HUDEP-2 (cell line): Measurements from ENCODE around the gene HINT2.

Experiments
- DNase-seq, 76 experiments: peaks; one replicate each; lab custom pipeline; 2025; ENCODE audit not compliant: unreplicated experiment in 76 of 76; lab: John Stamatoyannopoulos, UW

Gene HINT2

DNA sequence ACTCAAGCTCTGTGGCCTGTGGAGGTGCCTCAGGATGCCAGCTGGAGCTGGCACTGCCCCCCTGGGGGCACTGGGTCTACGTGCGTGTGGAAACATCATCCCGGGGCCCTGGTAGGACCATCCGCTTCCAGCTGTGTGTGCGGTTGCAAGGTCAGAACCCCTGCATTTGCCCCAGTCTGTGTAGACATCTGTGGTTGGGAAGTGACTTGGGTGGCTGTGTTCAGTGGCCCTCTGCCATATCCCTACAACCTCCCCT, 26.7 kb upstream of the HINT2 start:
- DNase-seq = no peak

DNA sequence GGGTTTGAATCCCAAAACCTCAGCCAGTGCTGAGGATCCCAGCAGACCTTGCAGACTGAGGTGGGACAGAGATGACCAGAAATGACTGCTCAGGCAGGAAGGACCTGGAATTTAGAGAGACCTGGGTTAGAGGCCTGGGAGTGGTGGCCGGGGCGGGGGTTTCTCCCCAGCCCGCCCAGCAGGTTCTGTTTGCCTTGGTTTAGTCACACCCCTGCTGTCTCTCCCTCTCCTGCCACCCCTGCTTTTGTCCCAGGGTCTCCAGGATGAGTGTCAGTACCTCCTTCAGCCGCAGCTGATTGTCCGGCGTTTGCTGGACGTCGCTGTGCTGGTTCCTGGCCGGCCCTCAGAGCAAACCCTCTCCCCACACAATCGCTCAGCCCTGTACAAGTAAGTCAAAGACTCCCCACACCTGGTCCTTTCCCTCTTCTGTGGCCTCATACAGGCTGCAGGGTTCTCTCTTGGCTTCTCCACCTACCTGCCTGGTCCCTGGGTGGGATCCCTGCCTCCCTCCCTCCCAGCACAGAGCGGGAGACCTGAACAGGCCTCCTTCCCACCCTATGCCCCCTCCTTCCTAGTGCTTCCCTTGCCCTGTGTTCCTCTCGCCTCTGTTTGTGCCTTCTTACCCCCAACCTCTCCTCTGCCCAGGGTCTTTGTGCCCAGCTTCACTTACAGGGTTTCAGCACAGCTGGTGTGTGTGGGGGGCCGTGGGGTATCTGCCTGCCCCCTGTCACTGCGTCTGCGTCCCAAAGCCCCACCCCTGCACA, 26.2 kb upstream of the HINT2 start:
- no peak for DNase-seq

DNA sequence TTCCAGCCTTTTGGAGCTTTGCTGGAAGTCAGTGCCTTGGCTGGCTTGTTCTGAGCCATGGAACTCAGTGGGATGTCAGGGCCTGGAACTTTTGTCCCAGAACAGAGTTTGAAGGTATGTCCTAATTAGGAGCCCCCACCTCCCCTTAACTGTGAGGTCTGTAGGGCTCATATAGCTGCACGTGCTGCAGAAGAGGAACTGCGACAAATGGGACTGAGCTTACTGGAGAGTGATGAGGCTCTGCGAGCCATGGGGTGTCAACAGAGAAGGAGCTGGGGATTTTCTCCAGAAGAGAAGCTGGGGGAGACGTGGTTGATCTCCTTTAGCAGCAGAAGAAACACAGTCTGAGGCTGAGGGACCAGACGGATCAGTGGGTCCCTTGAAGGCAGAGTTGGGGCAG, 25.1 kb upstream of the HINT2 start:
- no peak for DNase-seq

DNA sequence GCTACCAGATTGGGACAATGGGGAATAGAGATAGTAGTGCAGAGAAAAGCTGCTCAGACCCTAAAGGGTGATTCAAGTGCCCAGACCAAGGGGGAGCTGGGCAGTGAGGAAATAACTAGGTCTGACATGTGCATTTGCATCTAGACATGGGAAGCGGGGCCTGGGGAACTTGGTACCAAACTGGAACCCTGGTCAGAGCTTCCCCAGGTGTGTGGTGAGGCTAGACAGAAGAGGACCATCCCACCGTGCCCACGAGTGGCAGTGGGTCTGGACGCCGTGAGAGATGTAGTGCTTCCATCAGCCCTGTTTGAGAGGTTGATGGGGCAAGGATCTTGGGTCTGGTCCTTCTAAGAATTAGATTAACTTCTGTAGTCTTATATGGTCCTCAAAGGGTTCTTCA, 21.8 kb upstream of the HINT2 start:
- DNase-seq = no peak

DNA sequence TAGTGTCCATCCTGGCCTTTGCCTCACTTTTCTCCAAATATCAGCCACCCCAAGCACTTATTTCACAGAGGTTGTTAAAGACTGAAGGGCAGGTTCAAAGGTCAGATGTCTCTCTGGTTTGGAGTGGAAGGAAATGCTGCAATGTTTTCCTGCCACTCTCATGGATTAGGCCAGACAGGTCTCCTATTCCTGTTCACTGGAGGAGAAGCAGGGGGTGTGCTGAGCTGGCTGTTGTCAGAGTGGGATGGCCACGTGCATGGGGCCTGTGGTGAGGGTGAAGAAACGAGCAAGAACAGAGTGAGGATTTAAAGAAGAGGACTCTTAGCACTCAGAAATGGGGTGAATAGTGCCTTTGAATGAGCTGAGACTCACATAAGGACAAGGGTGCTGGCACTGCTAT, 20.9 kb upstream of the HINT2 start:
- no peak for DNase-seq

DNA sequence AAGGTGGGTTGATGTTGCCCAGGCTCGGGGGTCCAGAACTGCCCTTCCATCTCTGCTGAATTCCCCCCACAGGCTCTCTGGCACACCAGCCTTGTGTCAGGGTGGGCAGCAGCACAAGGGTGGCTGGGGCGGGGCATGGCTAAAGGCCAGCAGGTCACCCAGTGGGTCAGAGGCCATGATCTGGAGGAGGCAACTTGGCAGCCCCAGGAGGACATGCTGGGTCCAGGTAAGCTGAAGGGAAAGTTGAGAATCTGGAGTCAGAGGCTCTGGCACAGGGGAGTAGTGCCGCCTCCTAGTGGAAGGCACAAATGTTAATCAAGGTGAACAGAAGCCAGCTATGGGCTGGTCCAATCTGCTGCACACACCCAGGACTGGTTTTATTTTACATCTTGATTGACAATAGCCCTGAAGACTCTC, 20.4 kb upstream of the HINT2 start:
- peak in 26 of 76 experiments; percentile 4 to 45 (median 15) for DNase-seq

DNA sequence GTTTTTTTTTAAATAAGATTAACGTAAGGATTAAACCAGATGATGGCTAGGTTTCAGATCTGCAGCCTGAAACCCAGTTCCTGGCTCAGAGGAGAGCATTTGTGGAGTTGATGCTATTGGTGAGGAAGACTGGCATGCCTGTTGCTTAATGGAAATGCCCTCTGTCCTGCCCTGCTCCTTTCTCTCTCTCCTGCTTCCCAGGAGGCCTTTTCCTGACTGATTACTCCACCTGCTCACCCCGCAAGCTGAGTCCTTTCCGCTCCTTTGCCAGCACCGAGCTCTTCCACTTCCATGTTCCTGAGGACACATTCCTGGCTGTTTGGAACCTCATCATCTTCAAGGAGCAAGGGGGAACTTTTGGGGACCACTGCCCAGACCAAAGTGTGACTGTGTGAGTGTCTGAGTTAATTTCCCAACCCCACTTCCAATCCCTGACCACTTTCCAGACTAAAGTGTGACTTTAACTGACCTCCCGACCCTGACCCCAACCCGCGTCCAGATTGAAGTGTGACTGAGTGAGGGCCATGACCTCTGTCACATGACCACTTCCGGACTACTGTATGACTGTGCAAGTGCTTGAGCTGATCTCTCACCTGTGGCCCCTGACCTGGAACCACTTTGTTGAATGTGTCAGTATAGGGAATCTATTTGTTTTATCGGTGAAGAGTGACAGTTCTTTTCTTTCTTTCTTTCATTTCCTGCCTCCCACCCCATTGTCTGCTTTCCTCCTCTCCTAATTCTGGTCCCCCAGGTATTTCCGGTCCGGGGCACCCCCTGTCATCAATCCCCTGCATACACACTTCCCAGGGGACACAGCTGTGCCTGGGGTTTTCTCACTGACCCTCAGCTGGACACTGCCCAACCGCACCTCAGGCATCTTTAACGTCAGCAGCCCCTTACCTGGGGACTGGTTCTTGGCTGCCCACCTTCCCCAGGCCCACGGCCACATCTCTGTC, 19.7 kb upstream of the HINT2 start:
- DNase-seq = no peak

DNA sequence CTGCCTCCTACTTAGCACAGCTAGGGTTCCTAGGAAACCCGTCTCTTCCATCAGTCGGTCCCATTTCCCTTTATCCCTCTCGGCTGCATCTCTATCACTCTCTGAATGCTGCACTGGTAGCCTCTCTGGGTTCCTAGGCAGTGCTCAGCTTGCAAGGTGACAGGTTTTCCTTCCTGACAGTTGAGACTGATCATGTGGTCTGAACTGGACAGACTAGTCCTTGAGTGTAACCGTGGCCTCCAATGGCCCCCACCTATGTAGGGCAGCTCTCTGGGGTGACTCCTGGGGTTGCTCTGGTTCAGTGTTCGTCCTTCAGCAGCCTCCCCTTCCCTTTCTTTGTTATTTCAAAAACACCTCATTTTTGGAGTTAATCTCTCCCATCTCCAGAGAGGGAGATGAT, 18.0 kb upstream of the HINT2 start:
- no peak for DNase-seq

DNA sequence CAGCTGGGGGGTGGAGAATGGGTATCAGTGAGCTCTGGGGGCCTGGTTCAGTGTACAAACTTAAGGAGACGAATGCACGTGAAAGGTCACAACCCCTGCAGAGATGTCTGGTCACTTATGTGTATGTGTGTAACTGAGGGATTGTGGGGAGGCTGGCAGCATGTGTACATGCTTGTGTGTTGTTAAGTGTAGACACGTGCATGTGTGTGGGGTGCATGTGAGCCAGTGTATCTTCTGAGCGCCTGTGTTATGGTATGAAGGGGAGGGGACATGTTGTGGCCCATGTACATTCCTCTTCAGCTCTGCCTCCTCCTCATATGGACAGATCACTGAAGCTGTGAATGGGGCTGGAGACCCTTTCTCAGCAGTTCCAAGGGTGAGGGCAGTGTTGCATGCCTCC, 16.2 kb upstream of the HINT2 start:
- no peak for DNase-seq

DNA sequence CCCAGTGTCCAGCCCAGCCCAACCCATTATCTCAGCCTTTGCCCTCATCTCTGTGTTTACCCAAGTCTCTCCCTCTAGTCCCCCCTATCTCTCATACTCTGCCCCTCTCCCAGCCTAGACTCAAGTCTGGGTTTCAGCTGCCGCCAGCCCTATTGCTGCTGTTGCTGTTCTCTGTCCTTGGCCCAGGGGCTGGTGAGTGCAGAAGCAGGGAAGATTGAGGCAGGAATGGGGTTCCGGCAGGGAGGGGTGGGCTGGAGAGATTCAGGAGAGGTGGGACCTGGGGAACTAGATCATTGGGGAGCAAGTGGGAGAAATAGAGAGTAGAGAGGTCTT, 14.9 kb upstream of the HINT2 start:
- DNase-seq = no peak

DNA sequence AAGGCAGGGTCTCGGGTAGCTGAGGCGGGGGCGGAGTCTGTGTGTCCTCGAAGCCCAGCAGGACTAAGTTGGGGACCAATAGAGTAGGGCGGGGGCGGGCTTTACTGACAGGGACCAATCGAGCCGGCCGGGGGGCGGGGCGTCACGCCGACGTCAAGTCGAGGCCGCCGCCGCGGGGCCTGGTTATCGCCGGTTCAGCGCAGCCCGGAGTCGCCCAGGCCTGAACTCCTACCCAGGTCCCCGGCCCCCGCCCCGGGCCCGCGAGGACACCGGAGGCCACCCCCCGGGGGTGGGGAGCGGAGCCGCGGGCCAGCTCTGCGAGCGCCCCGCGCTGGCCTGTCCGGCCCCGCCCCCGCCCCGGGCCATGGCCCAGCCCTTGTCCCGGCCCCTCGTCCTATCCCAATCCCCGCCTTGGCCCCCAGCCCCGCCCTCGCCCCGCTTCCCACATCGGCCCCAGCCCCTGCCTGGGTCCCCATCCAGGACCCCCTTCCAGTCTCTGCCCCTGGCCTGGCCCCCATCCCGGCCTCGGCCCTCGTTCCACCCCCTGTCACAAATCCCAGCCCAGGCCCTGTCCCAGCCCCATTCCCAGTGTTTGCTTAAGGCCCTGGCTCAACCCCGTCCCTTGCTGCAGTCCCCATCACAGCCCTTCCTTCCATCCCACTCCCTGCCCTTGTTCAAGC, 14.4 kb upstream of the HINT2 start, which contains the start of gene TMEM8B:
Gene TMEM8B (plus strand): TSS at position 145 of the 680 bp plus-strand sequence. CDS start 220 bp downstream, at position 365.
- DNase-seq = peak in 75 of 76 experiments; percentile 11 to 95 (median 80)

DNA sequence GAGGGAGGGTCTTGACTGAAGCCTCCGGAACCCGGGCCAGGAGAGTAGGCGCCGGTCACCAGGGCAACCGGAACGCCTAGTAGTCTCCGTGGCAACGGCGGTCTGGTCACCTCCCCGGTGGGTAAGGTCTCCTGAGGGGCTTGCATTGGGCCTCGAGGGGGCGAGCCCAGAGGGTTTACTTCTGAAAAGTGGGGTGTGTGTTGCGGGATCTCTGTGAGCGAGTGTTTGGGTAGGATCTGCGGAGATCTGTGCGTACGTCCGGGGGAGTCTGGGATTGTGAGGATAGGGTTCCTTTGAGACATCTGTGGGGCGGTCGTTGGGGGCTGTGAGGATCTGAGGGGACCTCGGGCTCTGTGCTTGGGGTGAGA, 13.9 kb upstream of the HINT2 start, which contains the start of gene FAM221B:
Gene FAM221B (minus strand): TSS at position 17 of the 368 bp plus-strand sequence. CDS start 2,571 bp downstream, outside the sequence.
- DNase-seq = no peak

DNA sequence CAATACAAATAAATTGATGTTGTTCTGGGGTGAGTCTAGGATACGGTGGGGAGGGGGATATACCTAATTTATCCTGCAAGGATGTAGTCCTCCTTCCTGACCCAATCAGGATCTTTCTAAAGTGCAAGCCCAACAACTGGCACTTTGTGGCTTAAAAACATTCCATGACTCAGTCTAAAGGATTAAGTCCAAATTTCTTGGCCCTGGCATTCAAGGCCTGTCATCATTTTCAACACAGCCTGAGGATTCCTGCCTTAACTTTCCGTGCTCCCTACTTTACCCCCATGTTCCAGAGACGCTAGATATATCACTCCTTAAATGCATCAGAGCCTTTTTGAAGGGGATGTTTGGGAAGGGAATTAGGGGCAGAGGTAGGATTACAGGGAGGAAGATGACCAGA, 12.6 kb upstream of the HINT2 start:
- no peak for DNase-seq

DNA sequence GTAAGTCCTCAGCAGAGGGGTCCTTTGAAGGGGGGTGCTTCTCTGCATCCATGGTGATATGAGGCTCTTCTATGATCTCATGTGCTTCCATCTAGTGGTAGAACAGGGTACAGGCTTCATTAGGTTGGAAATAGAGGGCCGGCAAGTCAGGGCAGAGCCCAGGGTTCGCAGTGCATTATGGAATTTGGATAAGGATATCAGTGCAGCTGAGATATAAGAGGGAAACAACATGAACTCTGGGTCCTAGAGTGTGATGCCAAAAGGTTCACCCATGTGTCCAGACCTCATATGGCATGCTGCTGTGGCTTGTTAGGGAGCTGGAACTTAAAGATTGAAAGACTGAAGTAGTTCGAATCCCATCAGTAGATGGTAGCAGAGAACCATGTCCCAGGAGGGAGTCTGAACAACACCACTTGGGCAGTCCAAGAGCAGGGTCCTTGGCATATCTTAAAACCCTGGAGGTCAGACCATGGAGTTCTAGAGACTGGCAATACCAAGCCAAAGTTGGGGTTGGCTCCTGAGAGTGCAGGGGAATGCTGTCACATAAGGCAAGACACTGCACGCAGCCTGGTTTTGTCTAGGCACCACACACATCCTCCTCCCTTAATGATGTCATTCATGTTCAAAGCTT, 11.3 kb upstream of the HINT2 start:
- DNase-seq = peak in 39 of 76 experiments; percentile 3 to 70 (median 28)

DNA sequence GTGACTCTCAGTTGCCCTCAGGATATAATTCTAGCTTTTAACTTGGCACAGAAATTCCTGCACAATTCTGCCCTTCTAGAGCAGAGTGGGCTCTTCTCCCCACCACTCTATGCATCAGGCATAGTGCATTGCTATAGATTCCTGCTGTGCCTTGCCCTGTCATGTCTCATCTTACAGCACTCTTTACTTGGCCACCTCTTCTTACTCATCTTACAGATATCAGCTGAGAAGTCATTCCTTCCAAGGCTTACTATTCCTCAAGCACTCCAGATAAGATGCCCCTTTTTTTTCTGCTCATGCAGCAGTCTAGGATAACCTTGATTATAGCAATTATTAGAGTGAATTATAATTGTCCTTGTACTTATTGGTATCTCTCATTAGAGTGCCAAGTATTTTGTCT, 8.1 kb upstream of the HINT2 start:
- no peak for DNase-seq

DNA sequence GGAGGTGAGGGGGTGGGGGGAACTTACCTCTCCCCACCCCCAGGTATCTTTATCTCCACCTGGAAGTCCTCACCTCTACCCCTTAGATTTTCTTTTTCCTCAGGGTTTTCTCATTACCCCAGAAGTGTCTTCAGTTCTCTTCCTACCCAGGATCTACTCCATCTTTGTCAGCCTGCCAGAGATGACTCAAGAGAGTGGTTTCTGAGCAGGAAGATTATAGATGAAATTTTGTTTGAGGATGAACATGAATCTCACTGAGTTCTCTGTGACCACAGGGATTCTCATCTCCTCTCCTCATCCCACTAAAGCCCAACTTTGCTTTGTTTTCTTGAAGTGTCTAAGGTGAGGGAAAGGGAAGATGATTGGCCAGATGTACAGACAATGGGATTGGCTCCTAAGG, 5.2 kb upstream of the HINT2 start:
- peak in 5 of 76 experiments; percentile 7 to 19 (median 9) for DNase-seq

DNA sequence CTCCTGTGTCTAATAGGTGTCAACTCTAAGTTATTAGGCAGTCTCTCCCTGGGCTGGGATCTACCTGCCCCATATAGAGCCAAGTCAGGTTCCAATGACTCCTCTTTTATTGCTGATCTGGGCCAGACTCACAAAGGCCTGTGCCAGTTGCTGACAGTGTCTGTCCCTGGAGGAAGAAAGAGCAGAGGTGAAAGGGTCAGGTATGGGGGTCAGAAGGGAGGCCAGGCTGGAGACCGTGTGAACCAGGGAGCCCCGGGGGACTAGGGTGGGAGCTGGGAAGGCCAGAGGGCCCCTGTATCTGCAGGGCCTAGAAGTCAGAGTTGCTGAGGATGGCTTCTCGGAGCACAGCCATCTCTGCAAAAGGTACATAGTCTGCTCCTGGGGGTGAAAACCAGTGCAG, 3.5 kb upstream of the HINT2 start:
- no peak for DNase-seq

DNA sequence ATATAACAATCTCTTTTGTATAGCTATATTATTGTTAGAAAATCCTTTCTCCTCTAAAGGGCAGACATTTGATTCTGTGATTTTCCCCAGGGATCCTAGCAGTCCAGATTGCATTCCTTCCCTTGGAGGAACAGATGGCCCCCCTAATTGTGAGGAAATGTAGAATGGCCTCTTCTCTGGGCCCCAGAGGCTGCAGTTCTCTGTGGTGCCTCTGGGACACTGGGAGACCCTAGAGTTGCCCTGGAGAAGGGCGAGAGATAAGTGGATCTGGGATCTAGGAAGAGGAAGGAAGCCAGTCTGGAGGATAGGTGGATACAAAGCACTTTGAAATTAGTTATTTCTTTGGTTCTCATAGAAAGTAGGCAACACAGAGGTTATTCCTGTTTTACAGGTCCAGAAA, 1.9 kb upstream of the HINT2 start:
- no peak for DNase-seq

DNA sequence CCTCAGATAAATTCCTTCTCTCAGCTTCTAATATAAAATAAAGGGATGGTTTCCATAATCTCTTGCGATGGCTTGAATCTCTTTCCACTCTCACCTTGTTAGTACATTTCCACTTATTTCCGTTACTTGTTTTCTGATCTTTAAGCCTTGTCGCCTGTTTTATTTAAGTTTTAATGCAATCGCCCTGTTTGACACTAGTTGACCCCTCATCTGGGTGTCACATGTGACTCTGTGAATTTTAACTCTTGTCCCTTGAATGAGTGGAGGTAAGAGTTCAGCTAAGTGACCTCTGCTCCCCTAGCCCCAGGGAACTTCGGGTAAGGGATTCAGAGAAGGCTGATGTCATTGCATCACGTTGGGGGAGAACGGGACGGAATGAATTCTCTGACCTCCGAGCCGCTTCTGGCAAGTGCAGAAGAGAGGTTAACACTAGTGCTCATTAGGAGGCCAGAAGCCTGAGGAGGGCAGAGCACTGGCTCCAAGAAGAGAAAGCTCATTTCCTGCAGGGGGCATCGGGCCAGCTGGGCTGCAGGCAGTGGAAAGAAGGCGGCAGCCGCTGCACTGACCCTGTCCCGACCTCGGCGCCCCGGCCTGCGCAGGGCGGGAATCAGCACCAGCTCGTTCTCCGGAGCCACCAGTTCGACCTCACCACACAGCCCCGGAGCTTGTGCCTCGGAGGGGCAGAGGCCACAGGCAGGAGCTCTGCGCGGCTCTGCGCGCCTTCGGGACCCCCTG, 569 bp downstream of the HINT2 start:
- DNase-seq = peak in 65 of 76 experiments; percentile 13 to 90 (median 51)

DNA sequence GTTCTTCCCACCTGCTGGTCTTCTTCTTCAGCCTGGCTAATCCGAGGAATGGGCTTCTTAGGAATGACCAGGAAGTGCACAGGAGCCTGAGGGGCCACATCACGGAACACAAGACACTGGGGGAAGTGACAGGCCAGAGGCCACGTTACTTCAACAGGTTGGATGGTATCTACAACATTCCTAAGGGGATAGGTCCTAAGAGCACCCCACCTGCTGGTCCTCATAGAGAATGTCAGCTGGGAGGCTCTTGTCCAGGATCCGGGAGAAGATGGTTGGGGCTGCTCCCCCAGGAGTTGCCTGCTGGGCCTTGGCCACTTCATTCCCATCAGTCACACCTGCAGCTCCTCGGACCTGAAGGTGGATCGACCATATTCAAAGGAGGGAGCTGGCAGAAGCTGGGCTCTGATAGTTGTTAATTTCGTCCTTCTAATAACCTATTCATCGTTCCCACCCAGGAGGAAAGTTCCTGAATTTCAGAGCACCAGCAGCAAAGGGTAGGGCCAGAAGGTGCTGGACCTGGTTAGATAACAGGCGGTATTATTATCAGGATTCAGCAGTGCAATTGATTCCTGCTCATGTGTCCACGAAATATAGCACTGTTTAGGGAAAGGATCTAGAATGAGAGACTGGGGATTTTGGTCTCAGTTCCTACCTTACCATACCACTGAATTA, 1.3 kb downstream of the HINT2 start:
- peak in 12 of 76 experiments; percentile 10 to 43 (median 21) for DNase-seq
